GM12874 (cell line): ENCODE measurements around the gene TAF7.

Experiments used
- TF ChIP-seq, protein P1 (sequence below): IDR thresholded peaks from 2 replicates; pipeline ENCODE4 v1.5.1; 2011; ENCODE audit warnings: low read depth, mild to moderate bottlenecking, control low read depth, low read length, moderate library complexity; ENCODE audit not compliant: insufficient read depth

TAF7 gene, protein sequence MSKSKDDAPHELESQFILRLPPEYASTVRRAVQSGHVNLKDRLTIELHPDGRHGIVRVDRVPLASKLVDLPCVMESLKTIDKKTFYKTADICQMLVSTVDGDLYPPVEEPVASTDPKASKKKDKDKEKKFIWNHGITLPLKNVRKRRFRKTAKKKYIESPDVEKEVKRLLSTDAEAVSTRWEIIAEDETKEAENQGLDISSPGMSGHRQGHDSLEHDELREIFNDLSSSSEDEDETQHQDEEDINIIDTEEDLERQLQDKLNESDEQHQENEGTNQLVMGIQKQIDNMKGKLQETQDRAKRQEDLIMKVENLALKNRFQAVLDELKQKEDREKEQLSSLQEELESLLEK

DNA sequence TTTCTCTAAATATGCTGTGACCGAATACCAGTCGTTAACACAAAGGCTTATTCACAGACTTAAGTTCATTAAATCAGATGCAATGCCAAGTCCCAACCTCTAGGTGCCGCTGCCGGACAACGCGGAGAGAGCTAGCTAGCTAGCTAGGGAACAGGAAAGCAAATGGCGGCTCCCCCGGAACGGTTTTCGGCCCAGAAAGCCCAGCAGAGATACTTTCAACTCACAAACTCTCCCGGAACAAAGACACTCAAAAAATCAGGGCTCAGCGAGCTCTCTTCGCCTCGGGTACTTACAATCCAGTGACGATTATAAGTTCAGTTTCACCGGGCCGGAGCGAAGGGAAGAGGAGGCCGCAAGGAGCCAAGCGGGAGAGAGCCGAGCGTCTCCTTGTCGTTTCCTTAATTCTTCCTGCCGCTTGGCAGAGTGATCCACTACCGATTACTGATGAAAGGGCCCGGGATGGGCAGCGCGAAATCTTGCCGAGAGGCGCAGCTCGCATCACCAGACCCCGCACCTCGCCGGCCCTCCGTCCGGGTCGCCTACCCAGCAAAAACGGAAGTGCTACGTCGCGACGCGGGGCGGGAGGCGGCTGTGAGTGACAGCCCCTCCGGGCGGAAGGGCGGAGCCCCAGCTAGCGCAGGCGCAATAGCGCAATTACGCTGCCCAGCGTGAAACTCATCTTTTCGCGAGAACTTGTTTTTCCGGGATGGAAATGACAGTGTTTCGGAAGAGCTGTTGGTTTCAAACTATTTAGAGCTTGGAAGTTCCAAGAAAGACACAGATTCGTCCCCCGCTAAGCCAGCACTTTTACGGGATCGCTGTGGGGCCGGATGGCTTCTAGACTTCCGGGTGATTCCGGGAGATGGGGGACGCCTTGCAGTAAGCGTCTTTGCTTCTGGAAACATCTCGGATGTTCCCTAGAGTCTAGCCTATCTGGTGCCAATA lies at the start of gene TAF7:
TSS of gene TAF7 (minus strand) at position 560 of the 945 bp plus-strand sequence. CDS start 740 bp downstream, outside the sequence.
- TF ChIP-seq, protein P1, sequence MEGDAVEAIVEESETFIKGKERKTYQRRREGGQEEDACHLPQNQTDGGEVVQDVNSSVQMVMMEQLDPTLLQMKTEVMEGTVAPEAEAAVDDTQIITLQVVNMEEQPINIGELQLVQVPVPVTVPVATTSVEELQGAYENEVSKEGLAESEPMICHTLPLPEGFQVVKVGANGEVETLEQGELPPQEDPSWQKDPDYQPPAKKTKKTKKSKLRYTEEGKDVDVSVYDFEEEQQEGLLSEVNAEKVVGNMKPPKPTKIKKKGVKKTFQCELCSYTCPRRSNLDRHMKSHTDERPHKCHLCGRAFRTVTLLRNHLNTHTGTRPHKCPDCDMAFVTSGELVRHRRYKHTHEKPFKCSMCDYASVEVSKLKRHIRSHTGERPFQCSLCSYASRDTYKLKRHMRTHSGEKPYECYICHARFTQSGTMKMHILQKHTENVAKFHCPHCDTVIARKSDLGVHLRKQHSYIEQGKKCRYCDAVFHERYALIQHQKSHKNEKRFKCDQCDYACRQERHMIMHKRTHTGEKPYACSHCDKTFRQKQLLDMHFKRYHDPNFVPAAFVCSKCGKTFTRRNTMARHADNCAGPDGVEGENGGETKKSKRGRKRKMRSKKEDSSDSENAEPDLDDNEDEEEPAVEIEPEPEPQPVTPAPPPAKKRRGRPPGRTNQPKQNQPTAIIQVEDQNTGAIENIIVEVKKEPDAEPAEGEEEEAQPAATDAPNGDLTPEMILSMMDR = peak; percentile 80

- TF ChIP-seq, protein P1 = no peak
Observed at GRCh38 chr5:141366016-141366896, 45.7 kb upstream of the TAF7 start.

DNA sequence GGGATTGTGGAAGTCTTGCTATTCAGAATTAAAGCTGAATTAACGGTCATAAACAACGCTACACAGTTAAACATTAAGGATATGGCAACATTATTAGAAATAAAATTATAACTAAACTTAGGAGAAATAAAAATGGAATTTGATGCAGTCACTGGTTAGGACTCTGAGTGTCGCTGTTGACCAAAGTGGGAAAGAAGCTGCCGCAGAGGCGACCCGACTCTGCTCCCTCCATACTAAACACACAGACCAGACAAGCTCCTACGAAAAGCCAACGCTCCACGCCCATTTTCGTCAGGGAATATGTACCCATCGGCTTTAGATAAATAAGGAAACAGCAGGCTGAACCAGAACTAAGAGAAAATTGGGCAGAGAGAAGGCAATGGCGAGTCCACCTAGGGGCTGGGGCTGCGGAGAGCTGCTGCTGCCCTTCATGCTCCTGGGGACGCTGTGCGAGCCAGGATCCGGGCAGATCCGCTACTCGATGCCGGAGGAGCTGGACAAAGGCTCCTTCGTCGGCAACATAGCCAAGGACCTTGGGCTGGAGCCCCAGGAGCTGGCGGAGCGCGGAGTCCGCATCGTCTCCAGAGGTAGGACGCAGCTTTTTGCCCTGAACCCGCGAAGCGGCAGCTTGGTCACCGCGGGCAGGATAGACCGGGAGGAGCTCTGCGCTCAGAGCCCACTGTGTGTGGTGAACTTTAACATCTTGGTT lies 43.5 kb upstream of the TAF7 start, which contains the start of gene PCDHGA5:
TSS of gene PCDHGA5 (plus strand) at position 211 of the 709 bp plus-strand sequence. CDS start at position 380, 169 bp downstream.
- TF ChIP-seq, protein P1 = no peak

GRCh38 chr5:141362719-141363118 lies 42.1 kb upstream of the TAF7 start:
- TF ChIP-seq, protein P1 = no peak

GRCh38 chr5:141360685-141361084 lies 40.1 kb upstream of the TAF7 start:
- TF ChIP-seq, protein P1 = no peak

DNA sequence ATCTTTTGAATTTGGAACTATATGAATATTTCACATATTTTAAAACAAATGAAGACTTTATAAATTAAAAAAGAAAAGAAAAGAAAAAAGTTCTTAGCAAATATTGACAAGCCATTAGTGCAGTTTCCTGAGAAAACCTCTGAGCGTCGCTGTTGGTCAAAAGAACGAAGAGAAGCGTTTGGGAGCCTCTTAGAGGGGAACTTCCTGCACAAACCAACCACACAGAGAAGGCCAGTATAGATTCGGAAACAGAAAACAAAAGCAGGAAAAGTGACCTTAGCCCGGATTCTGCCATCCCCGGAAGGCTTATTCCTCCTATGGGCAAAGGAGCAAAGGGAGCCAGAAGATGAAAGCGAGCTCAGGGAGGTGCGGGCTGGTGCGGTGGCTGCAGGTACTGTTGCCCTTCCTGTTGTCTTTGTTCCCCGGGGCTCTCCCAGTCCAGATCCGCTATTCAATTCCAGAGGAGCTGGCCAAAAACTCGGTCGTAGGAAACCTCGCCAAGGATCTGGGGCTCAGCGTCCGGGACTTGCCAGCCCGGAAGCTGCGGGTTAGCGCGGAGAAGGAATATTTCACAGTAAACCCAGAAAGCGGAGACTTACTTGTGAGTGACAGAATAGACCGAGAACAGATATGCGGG lies 39.3 kb upstream of the TAF7 start, which contains the start of gene PCDHGB2:
TSS of gene PCDHGB2 (plus strand) at position 205 of the 637 bp plus-strand sequence. CDS start at position 347, 142 bp downstream.
- TF ChIP-seq, protein P1 = peak; percentile 35; the same call in 1 of the 2 replicates
